LNCaP clone FGC (cell line): ENCODE data around the gene ZKSCAN4.

Experiments used
- DNase-seq: peaks from one replicate; pipeline ENCODE4 v3.0.0-alpha.2; 2011; ENCODE audit warnings: low read depth
- H3K4me3 ChIP-seq: 2 replicates; pipeline ENCODE4 v1.5.1; 2011; ENCODE audit warnings: mild to moderate bottlenecking, low read depth, low read length, control low read depth
- TF ChIP-seq, protein P1 (sequence below): IDR thresholded peaks from 2 replicates; pipeline ENCODE4 v1.5.1; 2012; ENCODE audit warnings: mild to moderate bottlenecking; ENCODE audit not compliant: control insufficient read depth, insufficient read depth; ENCODE audit errors: extremely low read depth

The ZKSCAN4 gene

DNA sequence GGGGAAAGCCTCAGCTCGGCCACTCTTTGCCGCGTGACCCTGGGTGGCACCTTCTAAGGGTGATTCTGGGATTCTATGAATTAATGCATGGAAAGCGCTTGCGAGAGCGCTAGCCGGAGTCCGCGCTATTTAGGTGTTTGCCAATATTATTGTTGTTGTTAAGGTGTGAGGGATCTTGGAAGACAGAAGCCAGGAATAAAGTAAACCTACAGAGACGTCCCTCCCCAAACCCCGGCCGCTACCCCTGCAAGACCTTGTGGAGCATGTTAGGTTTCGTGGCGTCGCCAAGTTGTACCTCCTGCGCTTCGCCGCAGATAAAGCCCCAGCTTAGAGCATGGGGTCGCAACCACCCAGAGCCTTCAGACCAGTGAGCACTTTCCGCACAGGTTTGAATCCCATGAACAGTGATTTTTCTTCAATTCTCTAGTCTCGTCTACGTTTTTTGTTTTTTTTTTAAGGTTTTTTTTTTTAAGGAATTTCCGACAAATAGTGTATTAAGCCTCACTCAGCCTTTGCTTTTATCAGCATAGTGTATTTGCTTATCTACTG lies 43.9 kb downstream of the ZKSCAN4 start:
- DNase-seq = no peak
- H3K4me3 ChIP-seq = no peak overlapping the region

DNA sequence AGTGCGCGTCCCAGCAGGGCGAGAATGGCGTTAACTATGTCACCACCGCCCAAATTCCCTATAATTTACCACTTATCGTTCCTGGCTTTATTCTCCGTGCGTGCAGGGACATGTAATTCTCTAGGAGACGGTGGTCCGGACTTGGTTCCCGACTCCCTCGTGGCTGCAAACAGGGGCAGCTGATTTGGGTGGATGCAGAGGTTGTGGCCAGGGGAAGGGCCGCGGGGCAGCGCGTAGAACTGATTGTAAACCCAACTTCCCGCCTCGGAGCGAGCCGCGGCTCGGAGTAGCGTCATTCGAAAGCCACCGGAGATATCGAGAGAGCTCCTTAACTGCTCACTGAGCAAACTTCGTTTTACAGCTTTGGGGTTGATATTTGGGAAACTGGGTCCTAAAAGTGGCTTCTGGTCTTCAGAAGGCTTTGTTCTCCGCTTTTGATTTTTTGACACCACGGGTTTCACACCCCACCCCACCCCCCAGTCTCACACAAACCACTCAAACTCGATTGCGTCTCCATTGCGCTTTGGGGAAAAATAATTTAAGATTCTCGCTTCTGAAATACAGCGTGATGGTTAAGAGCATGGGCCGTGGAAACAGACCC lies 44.5 kb downstream of the ZKSCAN4 start:
- no peak for DNase-seq
- TF ChIP-seq, protein P1, sequence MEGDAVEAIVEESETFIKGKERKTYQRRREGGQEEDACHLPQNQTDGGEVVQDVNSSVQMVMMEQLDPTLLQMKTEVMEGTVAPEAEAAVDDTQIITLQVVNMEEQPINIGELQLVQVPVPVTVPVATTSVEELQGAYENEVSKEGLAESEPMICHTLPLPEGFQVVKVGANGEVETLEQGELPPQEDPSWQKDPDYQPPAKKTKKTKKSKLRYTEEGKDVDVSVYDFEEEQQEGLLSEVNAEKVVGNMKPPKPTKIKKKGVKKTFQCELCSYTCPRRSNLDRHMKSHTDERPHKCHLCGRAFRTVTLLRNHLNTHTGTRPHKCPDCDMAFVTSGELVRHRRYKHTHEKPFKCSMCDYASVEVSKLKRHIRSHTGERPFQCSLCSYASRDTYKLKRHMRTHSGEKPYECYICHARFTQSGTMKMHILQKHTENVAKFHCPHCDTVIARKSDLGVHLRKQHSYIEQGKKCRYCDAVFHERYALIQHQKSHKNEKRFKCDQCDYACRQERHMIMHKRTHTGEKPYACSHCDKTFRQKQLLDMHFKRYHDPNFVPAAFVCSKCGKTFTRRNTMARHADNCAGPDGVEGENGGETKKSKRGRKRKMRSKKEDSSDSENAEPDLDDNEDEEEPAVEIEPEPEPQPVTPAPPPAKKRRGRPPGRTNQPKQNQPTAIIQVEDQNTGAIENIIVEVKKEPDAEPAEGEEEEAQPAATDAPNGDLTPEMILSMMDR = no peak
- no peak overlapping the region for H3K4me3 ChIP-seq

More for the DNA sequence above, 43.9 kb downstream of the ZKSCAN4 start:
- TF ChIP-seq, protein P1 = no peak

DNA sequence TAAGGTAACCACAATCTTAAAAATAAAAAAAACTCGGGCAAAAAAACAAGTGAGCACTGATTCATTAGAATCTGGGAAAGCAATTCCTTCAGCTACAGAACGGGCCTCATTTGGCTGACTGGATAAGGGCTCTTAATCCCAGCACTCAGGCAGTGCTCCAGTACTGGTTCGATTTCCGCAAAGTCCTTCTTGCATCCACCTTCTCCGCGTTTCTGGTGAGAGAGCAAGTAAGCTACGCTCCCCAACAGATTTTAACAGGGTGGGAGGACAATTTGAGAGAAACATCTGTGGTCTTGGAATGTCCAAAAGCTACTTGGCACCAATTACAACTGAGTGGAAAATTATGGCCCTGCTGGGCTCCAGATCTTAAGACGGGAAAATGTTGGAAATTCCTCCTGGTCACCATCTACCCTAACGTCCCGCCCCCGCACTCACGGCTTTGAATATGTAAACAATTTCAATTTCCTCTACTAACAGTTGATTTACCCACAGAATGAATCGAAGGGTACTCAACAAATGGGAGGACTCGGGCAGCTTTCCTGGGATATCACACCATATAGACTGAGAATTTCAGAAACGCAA lies 45.0 kb downstream of the ZKSCAN4 start:
- TF ChIP-seq, protein P1 = no peak
- DNase-seq = no peak
- H3K4me3 ChIP-seq = no peak overlapping the region

DNA sequence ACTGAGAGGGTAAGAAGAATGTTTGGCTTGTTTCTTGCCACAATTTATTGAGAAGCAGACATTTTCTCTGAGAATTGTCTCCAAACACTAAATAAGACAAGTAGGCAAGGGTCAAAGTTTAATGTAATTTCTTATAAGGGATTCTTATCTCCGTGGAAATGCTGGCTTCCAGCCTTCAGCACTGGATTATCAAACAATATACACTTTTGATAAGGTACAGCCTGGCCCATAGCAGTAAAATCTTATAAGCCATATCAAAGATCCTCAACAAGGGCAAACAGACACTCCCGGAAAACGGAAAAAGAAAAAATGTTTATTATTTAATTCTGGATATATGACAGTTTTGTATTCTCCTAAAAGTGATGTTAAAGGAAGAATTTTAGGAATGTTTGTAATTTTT lies 45.5 kb downstream of the ZKSCAN4 start:
- TF ChIP-seq, protein P1 = no peak
- no peak for DNase-seq

DNA sequence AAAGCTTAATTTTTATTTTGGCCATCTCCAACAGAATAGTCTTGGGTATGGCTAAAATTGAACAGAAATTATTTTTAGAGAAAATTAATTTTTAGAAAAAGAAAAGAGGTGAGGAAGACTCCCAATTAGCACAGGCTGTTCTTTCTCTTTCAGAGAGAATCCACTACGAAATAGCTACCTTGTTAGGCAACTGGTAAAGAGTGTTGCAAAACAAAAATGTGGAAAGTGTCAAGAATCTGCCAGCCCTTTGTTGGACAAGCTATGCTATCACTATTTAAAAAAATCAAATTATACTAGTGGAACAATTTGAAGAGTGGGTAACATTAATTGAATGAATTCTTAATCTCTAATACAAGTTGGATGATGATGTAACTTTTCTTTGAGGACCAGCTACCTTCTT lies 46.2 kb downstream of the ZKSCAN4 start:
- DNase-seq = no peak
- no peak overlapping the region for H3K4me3 ChIP-seq
- TF ChIP-seq, protein P1 = no peak

More for the DNA sequence above, 45.5 kb downstream of the ZKSCAN4 start:
- H3K4me3 ChIP-seq = no peak overlapping the region

DNA sequence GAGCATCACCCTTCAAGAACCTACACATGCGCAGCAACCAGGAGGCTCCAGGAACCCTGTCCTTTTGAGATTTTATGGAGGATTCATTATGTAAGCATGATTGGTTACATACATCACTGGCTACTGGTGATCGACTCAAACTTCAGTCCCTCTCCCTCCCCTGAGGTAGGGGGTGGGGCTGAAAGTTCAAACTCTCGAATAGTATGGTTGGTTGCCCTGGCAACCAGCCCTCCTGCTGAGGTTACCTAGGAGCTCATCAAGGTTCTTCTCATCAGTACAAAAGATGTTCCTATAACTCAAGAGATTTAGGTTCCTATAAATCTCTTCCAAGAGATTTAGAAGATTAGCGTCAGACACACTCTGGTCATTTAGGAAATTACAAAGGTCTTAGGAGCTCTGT lies 48.9 kb downstream of the ZKSCAN4 start:
- DNase-seq = no peak
- TF ChIP-seq, protein P1 = no peak
- H3K4me3 ChIP-seq = no peak overlapping the region
